Fibroblast of villous mesenchyme (primary cell): Measurements from ENCODE around the gene TNFRSF25. TPM values are rescaled to one million over a fixed set of nuclear protein-coding genes. Genes with fewer than 3 reads are reported as not detected.

Source experiments
- DNase-seq: peaks from one replicate; pipeline ENCODE4 v3.0.0-alpha.2; 2010; ENCODE audit warnings: low read depth
- H3K4me3 ChIP-seq: 2 replicates; pipeline ENCODE4 v1.5.1; 2011; ENCODE audit warnings: low read depth, mild to moderate bottlenecking, low read length
- CTCF ChIP-seq: IDR thresholded peaks from 2 replicates; pipeline ENCODE4 v1.5.1; 2012; ENCODE audit warnings: low read depth, mild to moderate bottlenecking, low read length; ENCODE audit not compliant: insufficient read depth
- total RNA-seq: library from RNA; depleted of rRNA; stranded (reverse); fragments of >200 nt; gene quantifications from 2 replicates; pipeline ENCODE4 v1.2.3, GENCODE V29; 2012

Gene TNFRSF25
- total RNA-seq, 1 donor, result 3.9 TPM

GRCh38 chr1:6427441-6428390 lies 38.3 kb downstream of the TNFRSF25 start:
- H3K4me3 ChIP-seq, result no peak overlapping the region
- no peak for DNase-seq
- no peak for TF ChIP-seq CTCF

- TF ChIP-seq CTCF, result no peak
- DNase-seq, result no peak
- no peak overlapping the region for H3K4me3 ChIP-seq
Observed at GRCh38 chr1:6426972-6427350, 39.0 kb downstream of the TNFRSF25 start.

GRCh38 chr1:6426277-6426971 lies 39.5 kb downstream of the TNFRSF25 start:
- DNase-seq, result no peak
- no peak overlapping the region for H3K4me3 ChIP-seq
- TF ChIP-seq CTCF, result no peak

DNA sequence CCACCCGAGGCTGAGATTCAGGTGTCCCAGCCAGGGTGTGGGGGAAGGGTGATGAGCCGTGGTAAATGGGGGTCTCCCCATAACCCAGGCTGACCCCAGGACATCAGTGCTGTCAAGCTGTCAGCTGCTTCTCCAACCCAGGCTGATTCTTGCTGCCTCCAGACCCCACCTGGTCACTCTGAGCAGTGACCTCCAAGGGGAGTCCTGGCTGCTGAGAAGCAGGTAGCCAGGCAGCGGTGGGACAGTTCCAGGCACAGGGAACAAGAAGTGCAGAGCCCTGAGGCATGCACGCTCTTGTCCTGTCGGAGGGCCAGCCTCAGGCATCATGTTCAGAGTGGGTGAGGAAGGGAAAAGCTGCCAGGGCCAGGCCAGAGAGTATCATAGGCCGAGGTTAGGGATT lies 40.3 kb downstream of the TNFRSF25 start:
- no peak for DNase-seq
- no peak overlapping the region for H3K4me3 ChIP-seq
- TF ChIP-seq CTCF, result no peak

DNA sequence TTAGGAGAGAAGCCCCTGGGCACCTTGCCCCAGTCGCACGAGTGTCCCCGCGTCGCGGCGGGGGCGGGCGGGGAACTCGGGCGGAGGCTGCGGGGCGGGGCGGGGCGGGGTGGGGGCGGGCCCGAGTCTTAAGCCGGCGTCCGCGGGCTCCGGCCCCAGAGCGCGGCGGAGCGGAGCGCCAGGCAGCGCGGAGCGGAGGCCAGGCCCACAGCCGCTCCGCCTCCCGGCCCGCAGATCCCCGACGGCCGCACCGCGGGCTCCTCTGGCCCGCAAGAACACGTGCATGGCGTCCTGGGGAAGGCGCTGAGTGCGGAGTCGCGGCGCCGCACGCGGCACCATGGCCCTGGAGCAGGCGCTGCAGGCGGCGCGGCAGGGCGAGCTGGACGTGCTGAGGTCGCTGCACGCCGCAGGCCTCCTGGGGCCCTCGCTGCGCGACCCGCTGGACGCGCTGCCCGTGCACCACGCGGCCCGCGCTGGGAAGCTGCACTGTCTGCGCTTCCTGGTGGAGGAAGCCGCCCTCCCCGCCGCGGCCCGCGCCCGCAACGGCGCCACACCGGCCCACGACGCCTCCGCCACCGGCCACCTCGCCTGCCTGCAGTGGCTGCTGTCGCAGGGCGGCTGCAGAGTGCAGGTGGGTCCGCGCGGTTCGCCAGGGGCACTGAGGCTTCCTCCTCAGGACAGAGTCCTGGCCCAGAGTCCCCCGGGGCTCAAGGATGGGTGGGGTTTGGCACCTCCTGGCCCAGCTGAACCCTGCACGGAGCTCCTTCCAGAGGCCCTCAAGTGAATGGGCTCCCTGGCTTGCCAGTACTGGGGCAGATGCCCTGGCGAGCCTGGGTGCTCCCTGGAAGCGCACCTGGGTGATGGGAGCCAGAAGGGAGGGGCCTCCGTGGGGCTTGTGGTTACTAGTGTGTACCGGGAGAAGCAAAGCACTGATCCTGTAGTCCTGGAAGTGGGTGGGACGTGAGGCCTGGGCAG lies 41.1 kb downstream of the TNFRSF25 start, which contains the start of gene ESPN:
TSS of gene ESPN (plus strand) at position 158 of the 975 bp plus-strand sequence. CDS start at position 338, 180 bp downstream.
- no peak for DNase-seq
- H3K4me3 ChIP-seq, result no peak within 1 kb of the TSS
- TF ChIP-seq CTCF, result no peak

DNA sequence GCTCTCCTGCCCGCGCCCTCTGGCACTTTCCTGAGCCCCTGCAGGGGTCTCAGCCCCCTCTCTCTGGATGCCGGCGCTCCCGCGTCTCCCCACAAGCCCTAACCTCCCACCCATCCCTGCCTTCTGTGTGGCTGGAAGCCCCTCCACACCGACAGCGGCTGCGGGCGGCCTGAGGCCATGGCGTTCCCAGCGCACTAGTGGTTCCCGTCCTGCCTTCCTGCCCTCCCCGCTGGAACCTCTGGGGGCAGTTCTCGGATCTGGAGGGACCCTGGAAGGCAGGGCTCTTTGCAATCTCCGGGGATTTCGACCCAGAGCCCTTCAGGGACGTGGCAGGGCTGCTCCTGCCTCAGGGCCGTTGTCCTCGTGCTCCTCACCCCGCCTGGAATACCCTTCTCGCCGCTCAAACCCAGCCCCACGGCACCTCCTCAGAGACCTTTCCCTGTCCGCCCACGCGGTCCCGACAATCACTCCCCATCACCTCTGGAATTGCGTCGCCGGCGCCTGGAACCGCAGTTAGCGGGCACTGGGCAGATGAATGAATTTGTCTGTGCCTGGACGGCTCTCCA lies 41.9 kb downstream of the TNFRSF25 start:
- no peak for DNase-seq
- no peak for TF ChIP-seq CTCF

More for the DNA sequence above, 41.9 kb downstream of the TNFRSF25 start:
- no peak overlapping the region for H3K4me3 ChIP-seq
